ENCODE measurements around the gene GNB3. TPM values are rescaled to one million over a fixed set of nuclear protein-coding genes. Genes with fewer than 3 reads are reported as not detected.

The GNB3 gene
- total RNA-seq, 1 experiment from 2014 or later = 0.43 TPM

DNA sequence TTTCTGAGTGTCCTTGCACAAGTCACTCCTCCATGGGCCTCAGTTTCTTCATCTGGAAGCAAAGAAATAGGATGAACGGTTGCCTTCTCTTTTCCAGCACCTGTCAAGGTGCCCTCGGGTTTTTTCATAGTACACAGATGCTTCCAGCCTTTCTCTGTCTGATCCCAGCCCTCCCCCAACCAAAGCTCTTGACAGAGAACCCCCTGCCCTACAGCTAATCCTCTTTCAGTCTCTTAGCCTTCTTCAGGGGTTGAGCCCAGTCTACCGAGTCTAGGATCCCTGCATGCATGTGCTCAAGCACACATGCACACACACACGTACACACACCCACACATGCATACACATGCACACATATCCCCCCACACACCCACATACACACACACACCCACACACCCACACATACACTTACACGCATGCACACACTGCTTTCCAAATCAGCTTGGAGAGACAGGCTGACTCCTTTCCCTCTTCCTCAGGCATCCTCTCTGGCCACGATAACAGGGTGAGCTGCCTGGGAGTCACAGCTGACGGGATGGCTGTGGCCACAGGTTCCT is 5.7 kb downstream of the GNB3 start:
- Histone ChIP-seq H3K27me3 (no peaks in the 10 kb centered on the region), H3K9me3 (no peaks in the 10 kb centered on the region), H3K36me3 (peaks cover 61% of the 10 kb centered on the region), H3K4me3 (no peak overlapping the region)
- DNase-seq = no peak

- no peaks in the 10 kb centered on the region for H3K9me3 ChIP-seq
- no peak for DNase-seq
- H3K36me3 ChIP-seq = peaks cover 58% of the 10 kb centered on the region
- H3K27me3 ChIP-seq = no peaks in the 10 kb centered on the region
- H3K4me3 ChIP-seq = no peak overlapping the region
Observed at GRCh38 chr12:6847676-6848075, 7.0 kb downstream of the GNB3 start.

DNA sequence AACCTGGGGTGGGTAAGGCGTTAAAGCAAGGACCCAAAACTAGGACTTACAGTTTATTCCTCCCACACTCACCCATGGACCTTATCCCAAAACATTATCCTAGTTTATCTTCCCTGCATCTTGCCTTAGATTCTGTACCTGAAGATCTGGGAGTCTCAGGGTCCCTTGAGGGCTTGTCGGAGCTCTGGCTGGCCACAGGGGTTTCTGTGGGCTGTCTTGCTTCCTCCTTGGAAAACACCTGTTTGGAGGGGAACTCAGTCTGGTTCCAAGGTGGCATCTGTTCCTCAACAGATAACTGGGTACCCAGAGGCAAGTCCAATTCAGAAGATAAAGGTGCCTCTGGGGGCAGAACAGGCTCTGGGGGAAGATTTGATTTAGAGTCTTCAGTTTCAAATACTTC is 8.7 kb downstream of the GNB3 start:
- H3K27me3 ChIP-seq = no peaks in the 10 kb centered on the region
- H3K9me3 ChIP-seq = no peaks in the 10 kb centered on the region
- H3K4me3 ChIP-seq = no peak overlapping the region
- peaks cover 67% of the 10 kb centered on the region for H3K36me3 ChIP-seq
- DNase-seq = no peak

- Histone ChIP-seq H3K36me3 (peaks cover 71% of the 10 kb centered on the region), H3K27me3 (no peaks in the 10 kb centered on the region)
- DNase-seq = no peak
Observed at GRCh38 chr12:6849976-6850560, 9.3 kb downstream of the GNB3 start.

GRCh38 chr12:6850796-6851152 is 10.0 kb downstream of the GNB3 start:
- no peak for DNase-seq
- Histone ChIP-seq H3K36me3 (peaks cover 71% of the 10 kb centered on the region), H3K4me3 (peak overlapping the region; percentile 86), H3K9me3 (no peaks in the 10 kb centered on the region), H3K27me3 (no peaks in the 10 kb centered on the region)

More at GRCh38 chr12:6849976-6850560, 9.3 kb downstream of the GNB3 start:
- H3K4me3 ChIP-seq = peak overlapping the region; percentile 86
- H3K9me3 ChIP-seq = no peaks in the 10 kb centered on the region

DNA sequence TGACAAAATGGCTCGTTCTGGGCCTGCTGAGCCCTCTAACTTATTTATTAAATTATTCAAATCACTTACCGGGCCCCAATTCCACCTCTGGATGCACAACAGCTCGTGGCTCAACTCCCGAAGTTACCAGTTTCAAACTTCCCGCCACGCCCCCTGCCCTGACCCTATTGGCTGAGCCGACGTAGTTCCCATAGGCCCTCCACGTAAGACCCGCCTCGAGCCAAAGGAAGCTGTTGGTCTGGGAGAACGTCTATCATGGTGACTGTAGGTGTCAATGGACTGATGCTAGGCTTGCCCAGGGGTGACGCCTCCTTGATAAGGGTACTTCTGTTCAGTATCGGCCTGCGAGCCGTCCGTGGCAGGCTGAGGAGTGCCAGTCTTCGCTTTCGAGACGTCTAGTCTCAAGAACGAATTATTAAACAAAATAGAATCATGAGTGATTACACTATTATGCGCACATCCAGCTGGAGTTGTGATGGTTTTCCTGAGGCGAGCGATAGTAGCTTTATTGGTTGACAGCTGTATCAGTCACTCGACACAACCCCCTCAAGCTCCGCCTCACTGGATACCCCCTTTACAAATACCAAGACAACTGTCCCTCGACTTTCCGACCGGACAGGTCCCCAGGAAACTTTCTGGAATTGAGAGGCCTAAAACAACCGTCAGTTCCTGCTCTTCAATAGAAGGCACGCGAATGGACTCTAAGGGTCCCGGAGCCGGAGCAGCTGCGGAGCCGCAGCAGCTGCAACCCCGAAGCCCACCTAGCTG is 10.6 kb downstream of the GNB3 start, which contains the start of gene CDCA3:
CDCA3 (minus strand) TSS at position 134 of the 768 bp plus-strand sequence. CDS start 334 bp downstream, outside the sequence.
- peak; percentile 98 for DNase-seq
- H3K9me3 ChIP-seq = no peaks in the 10 kb centered on the region
- H3K4me3 ChIP-seq = peak within 1 kb of the TSS; percentile 86
- H3K27me3 ChIP-seq = no peaks in the 10 kb centered on the region
- peaks cover 72% of the 10 kb centered on the region for H3K36me3 ChIP-seq

DNA sequence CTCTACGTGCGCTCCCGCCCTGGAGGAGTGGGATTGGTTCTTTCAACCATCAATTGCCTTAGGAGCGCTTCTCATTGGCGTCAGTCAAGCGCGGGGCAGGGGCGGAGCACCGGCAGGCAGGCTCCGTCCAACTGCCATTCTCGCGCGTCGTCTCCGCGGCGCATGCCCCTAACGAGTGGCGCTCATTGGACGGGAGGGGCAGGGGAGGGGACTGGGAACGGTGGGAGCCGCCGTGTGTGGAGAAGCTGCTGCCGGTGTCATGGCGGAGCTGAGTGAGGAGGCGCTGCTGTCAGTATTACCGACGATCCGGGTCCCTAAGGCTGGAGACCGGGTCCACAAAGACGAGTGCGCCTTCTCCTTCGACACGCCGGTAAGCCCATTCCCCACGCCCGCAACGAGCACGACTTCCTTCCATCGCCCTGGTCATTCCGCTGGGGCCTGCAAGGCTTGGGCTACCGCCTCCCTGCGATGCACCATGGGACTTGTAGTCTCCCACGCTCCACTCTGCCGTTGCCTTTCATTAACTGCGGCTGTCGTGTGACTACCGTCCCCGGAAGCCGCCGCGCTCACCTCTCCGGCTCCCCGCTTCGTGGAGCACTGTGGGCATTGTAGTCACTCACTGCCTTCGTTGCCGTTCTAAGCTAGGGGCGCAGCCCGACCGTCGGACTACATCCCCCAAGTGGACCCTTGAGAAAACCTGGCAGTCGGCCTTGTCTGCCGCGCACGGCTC is 11.4 kb downstream of the GNB3 start, which contains the start of gene USP5:
USP5 (plus strand) TSS at position 230 of the 730 bp plus-strand sequence; CDS start at position 260, 30 bp downstream.
- H3K36me3 ChIP-seq = peaks cover 71% of the 10 kb centered on the region
- no peaks in the 10 kb centered on the region for H3K9me3 ChIP-seq
- H3K4me3 ChIP-seq = peak within 1 kb of the TSS; percentile 86
- peak; percentile 99 for DNase-seq
- H3K27me3 ChIP-seq = no peaks in the 10 kb centered on the region

DNA sequence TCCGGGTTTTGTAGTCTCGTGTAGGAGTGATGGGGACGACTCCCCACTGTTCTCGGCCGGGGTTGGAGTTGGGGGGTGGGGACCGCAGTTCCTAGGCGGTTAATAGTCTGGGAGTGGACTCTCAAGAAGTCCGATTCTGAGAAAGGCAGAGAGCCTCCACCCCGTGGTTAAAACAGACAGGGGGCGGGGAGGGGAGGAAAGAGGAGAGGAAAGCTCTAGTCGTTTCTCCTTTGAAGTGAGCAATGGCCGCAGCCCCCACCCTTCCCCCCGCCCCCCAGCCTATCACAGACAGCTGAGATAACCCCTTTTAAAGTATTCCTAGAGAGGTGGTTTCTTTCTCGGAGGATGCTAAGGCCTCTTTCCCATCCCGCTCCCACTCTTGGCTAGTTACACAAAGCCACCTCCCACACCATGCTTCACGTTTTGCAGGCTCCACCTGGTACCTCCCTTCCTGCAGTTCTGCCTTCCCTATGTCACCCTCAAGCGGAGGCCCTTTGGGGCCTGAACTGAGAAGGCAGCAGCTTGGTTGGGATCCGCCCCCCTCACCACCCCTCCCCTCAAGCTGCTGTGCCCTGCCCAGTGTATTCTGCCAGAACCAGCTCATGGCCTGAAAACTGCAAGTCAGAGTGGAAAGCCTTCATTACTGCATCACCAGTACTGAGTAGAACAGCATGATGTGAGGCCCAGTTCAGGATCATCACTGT is 12.1 kb downstream of the GNB3 start:
- Histone ChIP-seq H3K9me3 (no peaks in the 10 kb centered on the region), H3K4me3 (peak overlapping the region; percentile 86), H3K27me3 (no peaks in the 10 kb centered on the region), H3K36me3 (peaks cover 71% of the 10 kb centered on the region)
- peak; percentile 78 for DNase-seq

DNA sequence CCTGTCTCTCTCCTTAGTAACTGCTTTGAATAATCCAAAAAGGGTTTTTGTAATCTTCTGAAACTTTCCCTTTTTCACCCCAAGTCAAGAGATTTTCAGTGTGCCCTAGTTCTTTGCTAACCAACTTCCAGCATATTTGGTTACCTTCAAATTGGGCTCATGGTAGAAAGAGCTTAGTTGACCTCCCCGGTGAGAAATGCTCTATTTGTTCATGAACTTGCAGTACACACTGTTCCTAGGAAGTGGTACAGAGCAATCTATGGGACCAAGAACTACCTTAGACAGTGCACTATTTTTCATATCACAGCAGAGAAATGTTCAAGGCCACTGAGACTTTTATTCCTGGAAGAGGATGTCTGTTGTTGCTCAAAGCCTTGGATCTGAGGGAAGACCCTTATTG is 12.9 kb downstream of the GNB3 start:
- DNase-seq = no peak
- peak overlapping the region; percentile 86 for H3K4me3 ChIP-seq
- no peaks in the 10 kb centered on the region for H3K27me3 ChIP-seq
- peaks cover 70% of the 10 kb centered on the region for H3K36me3 ChIP-seq
- H3K9me3 ChIP-seq = no peaks in the 10 kb centered on the region

- no peak for DNase-seq
- H3K36me3 ChIP-seq = peaks cover 67% of the 10 kb centered on the region
- H3K27me3 ChIP-seq = no peaks in the 10 kb centered on the region
- H3K9me3 ChIP-seq = no peaks in the 10 kb centered on the region
- no peak overlapping the region for H3K4me3 ChIP-seq
Observed at GRCh38 chr12:6854036-6854435, 13.3 kb downstream of the GNB3 start.

DNA sequence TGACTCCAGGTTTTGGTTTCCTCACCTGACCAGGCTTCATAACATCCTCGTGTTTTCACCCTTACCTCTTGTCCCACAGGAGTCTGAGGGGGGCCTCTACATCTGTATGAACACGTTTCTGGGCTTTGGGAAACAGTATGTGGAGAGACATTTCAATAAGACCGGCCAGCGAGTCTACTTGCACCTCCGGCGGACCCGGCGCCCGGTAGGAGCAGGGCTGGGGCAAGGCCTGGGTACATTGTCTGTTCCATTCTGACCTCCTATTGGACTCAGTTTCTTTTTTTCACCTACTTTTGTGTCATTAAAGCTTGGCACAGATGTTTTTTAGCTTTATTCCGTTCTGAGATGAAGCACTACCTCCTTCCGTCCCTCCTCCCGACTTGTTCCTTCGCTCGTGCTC is 14.6 kb downstream of the GNB3 start:
- H3K4me3 ChIP-seq = no peak overlapping the region
- H3K27me3 ChIP-seq = no peaks in the 10 kb centered on the region
- no peak for DNase-seq
- peaks cover 65% of the 10 kb centered on the region for H3K36me3 ChIP-seq
- H3K9me3 ChIP-seq = no peaks in the 10 kb centered on the region

GRCh38 chr12:6858799-6859198 is 18.1 kb downstream of the GNB3 start:
- peaks cover 83% of the 10 kb centered on the region for H3K36me3 ChIP-seq
- H3K9me3 ChIP-seq = no peaks in the 10 kb centered on the region
- no peak overlapping the region for H3K4me3 ChIP-seq
- no peaks in the 10 kb centered on the region for H3K27me3 ChIP-seq
- DNase-seq = no peak

- Histone ChIP-seq H3K4me3 (no peak overlapping the region), H3K36me3 (peaks cover 82% of the 10 kb centered on the region), H3K9me3 (no peaks in the 10 kb centered on the region), H3K27me3 (no peaks in the 10 kb centered on the region)
- DNase-seq = no peak
Observed at GRCh38 chr12:6860116-6860515, 19.4 kb downstream of the GNB3 start.

DNA sequence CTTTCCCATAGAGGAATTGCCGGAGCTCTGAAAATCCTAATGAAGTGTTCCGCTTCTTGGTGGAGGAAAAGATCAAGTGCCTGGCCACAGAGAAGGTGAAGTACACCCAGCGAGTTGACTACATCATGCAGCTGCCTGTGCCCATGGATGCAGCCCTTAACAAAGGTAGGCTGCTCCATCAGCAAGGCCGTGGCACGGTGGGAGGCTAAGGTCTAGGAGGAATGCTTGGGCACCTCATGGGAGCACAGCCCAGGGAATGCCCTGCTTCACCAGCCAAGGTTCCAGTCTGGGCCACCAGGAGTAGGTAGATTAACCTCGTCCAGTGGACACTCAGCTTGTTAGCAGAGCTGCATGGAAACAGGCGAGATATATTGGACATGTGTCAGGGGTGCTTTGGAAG is 20.2 kb downstream of the GNB3 start:
- no peak for DNase-seq
- Histone ChIP-seq H3K4me3 (no peak overlapping the region), H3K27me3 (no peaks in the 10 kb centered on the region), H3K9me3 (no peaks in the 10 kb centered on the region), H3K36me3 (peaks cover 82% of the 10 kb centered on the region)

DNA sequence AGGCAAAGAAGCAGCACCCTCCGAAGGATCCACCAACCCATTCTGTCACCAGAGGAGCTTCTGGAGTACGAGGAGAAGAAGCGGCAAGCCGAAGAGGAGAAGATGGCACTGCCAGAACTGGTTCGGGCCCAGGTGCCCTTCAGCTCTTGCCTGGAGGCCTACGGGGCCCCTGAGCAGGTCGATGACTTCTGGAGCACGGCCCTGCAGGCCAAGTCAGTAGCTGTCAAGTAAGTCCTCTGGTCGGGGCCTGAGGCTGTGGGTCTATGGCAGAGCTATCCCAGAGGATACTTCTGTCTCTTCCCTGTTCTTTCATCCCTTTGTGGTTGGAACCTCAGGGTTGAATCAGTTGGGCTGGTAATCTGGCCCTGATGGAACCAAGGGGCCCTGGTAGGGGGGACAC is 20.7 kb downstream of the GNB3 start:
- Histone ChIP-seq H3K36me3 (peaks cover 83% of the 10 kb centered on the region), H3K27me3 (no peaks in the 10 kb centered on the region), H3K9me3 (no peaks in the 10 kb centered on the region), H3K4me3 (no peak overlapping the region)
- no peak for DNase-seq

- no peaks in the 10 kb centered on the region for H3K27me3 ChIP-seq
- peaks cover 71% of the 10 kb centered on the region for H3K36me3 ChIP-seq
Observed at GRCh38 chr12:6863033-6863432, 22.3 kb downstream of the GNB3 start.

More at GRCh38 chr12:6863033-6863432, 22.3 kb downstream of the GNB3 start:
- H3K4me3 ChIP-seq = no peak overlapping the region
- DNase-seq = no peak
- no peaks in the 10 kb centered on the region for H3K9me3 ChIP-seq

Data from MG63 (cell line).